Measurements from ENCODE around the gene RPAP2.

The RPAP2 gene

GRCh38 chr1:92315766-92316599 lies 17.1 kb downstream of the RPAP2 start:
- TF ChIP-seq TCF12 (IDR thresholded peaks at IDR 0.05; ENCODE audit: low read depth) (no peak), ZBTB7A (IDR thresholded peaks at IDR 0.05; ENCODE audit: low read depth) (no peak), CREB1 (IDR thresholded peaks at IDR 0.05; ENCODE audit: low read depth) (no peak), REST (IDR thresholded peaks at IDR 0.05; ENCODE audit: low read depth) (no peak), YY1 (IDR thresholded peaks at IDR 0.05; ENCODE audit: low read depth) (no peak), NFIC (IDR thresholded peaks at IDR 0.05) (no peak), TEAD4 (IDR thresholded peaks at IDR 0.05) (no peak), RAD21 (IDR thresholded peaks at IDR 0.05; ENCODE audit: low read depth) (no peak), TAF1 (IDR thresholded peaks at IDR 0.05; ENCODE audit: low read depth) (no peak), USF1 (IDR thresholded peaks at IDR 0.05) (no peak), CEBPB (IDR thresholded peaks at IDR 0.05) (no peak), EGR1 (IDR thresholded peaks at IDR 0.05) (no peak), FOXM1 (IDR thresholded peaks at IDR 0.05; ENCODE audit: borderline replicate concordance, low read depth) (no peak)

- TF ChIP-seq MAX (IDR thresholded peaks at IDR 0.05) (no peak), ZBTB7A (IDR thresholded peaks at IDR 0.05; ENCODE audit: low read depth) (no peak), TCF12 (IDR thresholded peaks at IDR 0.05; ENCODE audit: low read depth) (no peak), EGR1 (IDR thresholded peaks at IDR 0.05) (no peak), CREB1 (IDR thresholded peaks at IDR 0.05; ENCODE audit: low read depth) (no peak), USF1 (IDR thresholded peaks at IDR 0.05) (no peak), NFIC (IDR thresholded peaks at IDR 0.05) (no peak), REST (IDR thresholded peaks at IDR 0.05; ENCODE audit: low read depth) (no peak), CEBPB (IDR thresholded peaks at IDR 0.05) (no peak), TAF1 (IDR thresholded peaks at IDR 0.05; ENCODE audit: low read depth) (no peak), EP300 (IDR thresholded peaks at IDR 0.05; ENCODE audit: borderline replicate concordance) (no peak), RAD21 (IDR thresholded peaks at IDR 0.05; ENCODE audit: low read depth) (no peak), TEAD4 (IDR thresholded peaks at IDR 0.05) (no peak), FOXM1 (IDR thresholded peaks at IDR 0.05; ENCODE audit: borderline replicate concordance, low read depth) (no peak), YY1 (IDR thresholded peaks at IDR 0.05; ENCODE audit: low read depth) (no peak)
Observed at GRCh38 chr1:92317836-92318493, 19.1 kb downstream of the RPAP2 start.

GRCh38 chr1:92323473-92324453 lies 24.9 kb downstream of the RPAP2 start:
- no peak for TF ChIP-seq NFIC (IDR thresholded peaks at IDR 0.05)

GRCh38 chr1:92324784-92325183 lies 25.9 kb downstream of the RPAP2 start:
- no peak for TF ChIP-seq MAX (IDR thresholded peaks at IDR 0.05)
- no peak for TF ChIP-seq YY1 (IDR thresholded peaks at IDR 0.05; ENCODE audit: low read depth)
- no peak for TF ChIP-seq USF1 (IDR thresholded peaks at IDR 0.05)
- no peak for TF ChIP-seq ZBTB7A (IDR thresholded peaks at IDR 0.05; ENCODE audit: low read depth)
- no peak for TF ChIP-seq CREB1 (IDR thresholded peaks at IDR 0.05; ENCODE audit: low read depth)
- no peak for TF ChIP-seq REST (IDR thresholded peaks at IDR 0.05; ENCODE audit: low read depth)
- no peak for TF ChIP-seq TAF1 (IDR thresholded peaks at IDR 0.05; ENCODE audit: low read depth)
- no peak for TF ChIP-seq EGR1 (IDR thresholded peaks at IDR 0.05)
- no peak for TF ChIP-seq TEAD4 (IDR thresholded peaks at IDR 0.05)
- TF ChIP-seq EP300 (IDR thresholded peaks at IDR 0.05; ENCODE audit: borderline replicate concordance) = no peak
- TF ChIP-seq TCF12 (IDR thresholded peaks at IDR 0.05; ENCODE audit: low read depth) = no peak
- no peak for TF ChIP-seq FOXM1 (IDR thresholded peaks at IDR 0.05; ENCODE audit: borderline replicate concordance, low read depth)
- TF ChIP-seq NFIC (IDR thresholded peaks at IDR 0.05) = no peak
- TF ChIP-seq CEBPB (IDR thresholded peaks at IDR 0.05) = no peak
- TF ChIP-seq RAD21 (IDR thresholded peaks at IDR 0.05; ENCODE audit: low read depth) = no peak

Data from Ishikawa (cell line).